HL-60 (cell line): ENCODE results near the gene CEP72.

Experiments
- GABPA ChIP-seq: IDR thresholded peaks from 2 replicates; pipeline ENCODE4 v1.6.1; 2012; ENCODE audit warnings: low read depth
- POLR2AphosphoS5 ChIP-seq: IDR thresholded peaks from 2 replicates; pipeline ENCODE4 v1.6.1; 2012; ENCODE audit warnings: low read depth
- REST ChIP-seq: IDR thresholded peaks from 2 replicates; pipeline ENCODE4 v1.6.1; 2012; ENCODE audit warnings: low read depth; ENCODE audit not compliant: insufficient replicate concordance
- TF ChIP-seq, protein P1 (sequence below): IDR thresholded peaks from one replicate; pipeline ENCODE4 v1.5.1; 2011; ENCODE audit warnings: low read length, control low read depth, inconsistent platforms; ENCODE audit not compliant: insufficient read depth

DNA sequence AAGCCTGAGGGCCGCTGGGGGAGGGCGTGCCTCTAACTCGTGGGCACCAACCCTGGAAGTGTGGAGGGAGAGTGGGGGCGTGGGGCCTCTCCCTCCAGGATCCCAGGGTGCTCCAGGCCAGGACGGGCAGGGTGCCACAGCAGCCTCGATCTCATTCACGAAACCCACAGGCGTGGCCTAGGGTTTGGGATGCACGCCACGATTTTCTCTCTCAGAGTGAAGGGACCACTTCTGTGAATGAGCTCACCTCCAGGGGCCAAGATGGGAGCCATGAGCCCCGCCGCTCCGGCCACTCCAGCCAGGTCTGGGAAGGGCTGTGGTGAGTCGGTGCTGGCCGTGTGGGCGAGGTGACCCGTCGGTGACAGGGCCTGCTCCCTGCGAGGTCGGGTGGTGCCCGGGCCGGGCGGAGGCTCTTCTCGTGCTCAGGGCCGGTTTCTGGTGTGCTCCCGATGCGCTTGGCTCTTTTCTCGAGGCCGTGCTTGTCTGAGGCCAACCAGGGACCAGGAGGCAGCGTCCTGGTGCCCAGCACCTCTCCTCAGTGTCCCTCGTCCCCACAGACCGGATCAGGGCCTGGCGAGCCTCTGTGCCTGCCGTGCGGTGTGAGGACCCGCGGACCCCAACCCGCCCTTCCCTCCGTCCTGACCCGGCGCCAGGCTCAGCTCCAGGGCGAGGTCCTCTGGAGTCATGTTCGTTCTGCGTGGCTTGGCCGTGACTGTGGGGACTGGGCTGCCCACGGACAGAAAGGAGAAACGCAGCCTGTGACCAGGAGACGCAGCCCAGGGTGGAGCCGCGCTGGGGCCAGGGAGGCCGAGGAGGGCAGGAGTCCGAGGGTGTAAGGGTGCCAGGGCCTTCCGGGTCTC is 50.0 kb downstream of the CEP72 start:
- TF ChIP-seq, protein P1, sequence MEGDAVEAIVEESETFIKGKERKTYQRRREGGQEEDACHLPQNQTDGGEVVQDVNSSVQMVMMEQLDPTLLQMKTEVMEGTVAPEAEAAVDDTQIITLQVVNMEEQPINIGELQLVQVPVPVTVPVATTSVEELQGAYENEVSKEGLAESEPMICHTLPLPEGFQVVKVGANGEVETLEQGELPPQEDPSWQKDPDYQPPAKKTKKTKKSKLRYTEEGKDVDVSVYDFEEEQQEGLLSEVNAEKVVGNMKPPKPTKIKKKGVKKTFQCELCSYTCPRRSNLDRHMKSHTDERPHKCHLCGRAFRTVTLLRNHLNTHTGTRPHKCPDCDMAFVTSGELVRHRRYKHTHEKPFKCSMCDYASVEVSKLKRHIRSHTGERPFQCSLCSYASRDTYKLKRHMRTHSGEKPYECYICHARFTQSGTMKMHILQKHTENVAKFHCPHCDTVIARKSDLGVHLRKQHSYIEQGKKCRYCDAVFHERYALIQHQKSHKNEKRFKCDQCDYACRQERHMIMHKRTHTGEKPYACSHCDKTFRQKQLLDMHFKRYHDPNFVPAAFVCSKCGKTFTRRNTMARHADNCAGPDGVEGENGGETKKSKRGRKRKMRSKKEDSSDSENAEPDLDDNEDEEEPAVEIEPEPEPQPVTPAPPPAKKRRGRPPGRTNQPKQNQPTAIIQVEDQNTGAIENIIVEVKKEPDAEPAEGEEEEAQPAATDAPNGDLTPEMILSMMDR: no peak
- no peak for TF ChIP-seq REST
- TF ChIP-seq POLR2AphosphoS5: no peak
- no peak for TF ChIP-seq GABPA
